GM12878 (cell line): ENCODE measurements around the gene KLC3. TPM values are rescaled to one million over a fixed set of nuclear protein-coding genes. Genes with fewer than 3 reads are reported as not detected.

Experiments used
- ATAC-seq: fragments of 200-7000 bp; cut with Tn5 transposase; 3 replicates; pipeline ENCODE4 v1.9.1; 2020; ENCODE audit warnings: mild to moderate bottlenecking, moderate library complexity
- BruUV-seq: library from RNA; stranded (reverse); fragments of 400-500 nt; replicated peaks from 2 replicates; lab custom pipeline; 2021; lab: Mats Ljungman, UMichigan
- CTCF ChIA-PET: fragments of 300-600 bp; sonication (Branson Sonifier 250); formaldehyde crosslinking; extraction: SDS; loops from one replicate; lab custom pipeline; 2021; ENCODE audit warnings: inconsistent platforms; lab: Yijun Ruan, JAX
- POLR2A ChIA-PET: fragments of 350-600 bp; formaldehyde crosslinking; extraction: SDS; loops from one replicate; lab custom pipeline; 2021; ENCODE audit warnings: inconsistent platforms; lab: Charles Lee
- RAD21 ChIA-PET: fragments of 300-600 bp; sonication (Branson Sonifier 250); formaldehyde crosslinking; loops from one replicate; lab custom pipeline; 2023; ENCODE audit warnings: antibody characterized with exemption; ENCODE audit not compliant: unreplicated experiment; lab: Charles Lee
- SMC1A ChIA-PET: fragments of 300-600 bp; sonication (Branson Sonifier 250); formaldehyde crosslinking; loops from one replicate; lab custom pipeline; 2023; ENCODE audit not compliant: unreplicated experiment, uncharacterized antibody; lab: Charles Lee
- DNase-seq: peaks from one replicate; pipeline ENCODE4 v3.0.0-alpha.2; 2011; ENCODE audit warnings: low read depth, low spot score
- FAIRE-seq: peaks from 3 replicates; lab custom pipeline; 2011; peaks lifted over from hg19 to GRCh38; lab: Jason Lieb, UNC
- H2AFZ ChIP-seq: 2 replicates; pipeline ENCODE4 v1.6.0; 2011; ENCODE audit warnings: low read depth, low read length, control low read depth; ENCODE audit not compliant: control insufficient read depth
- H3K27ac ChIP-seq: 2 replicates; pipeline ENCODE4 v1.5.1; 2011; ENCODE audit warnings: control low read depth; ENCODE audit not compliant: control insufficient read depth, insufficient read depth
- H3K27me3 ChIP-seq, 2 experiments: replicated peaks in 1 of 2; 2 replicates each; pipeline versions ENCODE4 v1.6.0 to v1.6.1; 2011; ENCODE audit warnings: low read length in 1 of 2; ENCODE audit not compliant: control insufficient read depth in 2 of 2, insufficient read depth in 2 of 2
- H3K36me3 ChIP-seq, 2 experiments: 2 replicates each; pipeline ENCODE4 v1.5.1; 2011; ENCODE audit warnings: low read length in 1 of 2; ENCODE audit not compliant: control insufficient read depth in 2 of 2, insufficient read depth in 2 of 2
- H3K4me1 ChIP-seq: 2 replicates; pipeline ENCODE4 v1.6.1; 2011; ENCODE audit warnings: mild to moderate bottlenecking, low read length, moderate library complexity, mixed read lengths; ENCODE audit not compliant: control insufficient read depth, insufficient read depth
- H3K4me2 ChIP-seq: 2 replicates; pipeline ENCODE4 v1.6.0; 2011; ENCODE audit warnings: control low read depth; ENCODE audit not compliant: control insufficient read depth, insufficient read depth
- H3K4me3 ChIP-seq: fragments of 200-600 bp; sonication (generic); 2 replicates; pipeline ENCODE4 v1.5.1; 2016
- H3K79me2 ChIP-seq: 2 replicates; pipeline ENCODE4 v1.6.0; 2011; ENCODE audit warnings: low read length; ENCODE audit not compliant: control insufficient read depth, insufficient read depth
- H3K9ac ChIP-seq: 2 replicates; pipeline ENCODE4 v1.8.0; 2011; ENCODE audit warnings: low read length, control low read depth, mixed read lengths; ENCODE audit not compliant: control insufficient read depth, insufficient read depth
- H3K9me3 ChIP-seq: replicated peaks from 3 replicates; pipeline ENCODE4 v1.5.1; 2011; ENCODE audit warnings: mild to moderate bottlenecking, low read length; ENCODE audit not compliant: control insufficient read depth, insufficient read depth
- H4K20me1 ChIP-seq: 2 replicates; pipeline ENCODE4 v1.6.0; 2011; ENCODE audit not compliant: control insufficient read depth, insufficient read depth
- E2F8 ChIP-seq: fragments of 450-650 bp; IDR thresholded peaks from 2 replicates; pipeline ENCODE4 v1.6.1; 2018; ENCODE audit warnings: mild to moderate bottlenecking, low read depth, moderate library complexity; ENCODE audit not compliant: partially characterized antibody
- FOS ChIP-seq: IDR thresholded peaks from 3 replicates; pipeline ENCODE4 v1.6.1; 2011; ENCODE audit warnings: borderline replicate concordance; ENCODE audit not compliant: insufficient read length; ENCODE audit errors: extremely low read depth
- IKZF1 ChIP-seq: fragments of 450-650 bp; conservative IDR thresholded peaks from 2 replicates; pipeline ENCODE4 v1.6.1; 2017; ENCODE audit warnings: antibody characterized with exemption, mild to moderate bottlenecking
- MEF2B ChIP-seq: fragments of 450-650 bp; IDR thresholded peaks from 2 replicates; pipeline ENCODE4 v1.6.1; 2018; ENCODE audit warnings: mild to moderate bottlenecking, moderate library complexity; ENCODE audit not compliant: partially characterized antibody, poor library complexity, severe bottlenecking
- MTA3 ChIP-seq: IDR thresholded peaks from 2 replicates; pipeline ENCODE4 v1.6.1; 2012; ENCODE audit warnings: low read length, inconsistent platforms, borderline replicate concordance
- PAX8 ChIP-seq: fragments of 450-650 bp; IDR thresholded peaks from 2 replicates; pipeline ENCODE4 v1.6.1; 2017; ENCODE audit warnings: mild to moderate bottlenecking, moderate library complexity
- RELB ChIP-seq: fragments of 450-650 bp; IDR thresholded peaks from 2 replicates; pipeline ENCODE4 v1.6.1; 2017; ENCODE audit warnings: low read depth, mild to moderate bottlenecking, moderate library complexity
- RFX5 ChIP-seq: IDR thresholded peaks from 2 replicates; pipeline ENCODE4 v1.6.1; 2011; ENCODE audit warnings: low read depth, low read length, improper control_type of control experiment
- SMAD5 ChIP-seq: IDR thresholded peaks from 2 replicates; pipeline ENCODE4 v1.6.1; 2016; ENCODE audit warnings: antibody characterized with exemption, low read depth
- TBL1XR1 ChIP-seq: IDR thresholded peaks from 2 replicates; pipeline ENCODE4 v1.6.1; 2012; ENCODE audit warnings: low read depth, low read length, improper control_type of control experiment
- ZBTB4 ChIP-seq: fragments of 450-650 bp; formaldehyde crosslinking; IDR thresholded peaks from 2 replicates; pipeline ENCODE4 v1.4.0; 2022; ENCODE audit warnings: mild to moderate bottlenecking, moderate library complexity
- ZNF687 ChIP-seq: fragments of 450-650 bp; IDR thresholded peaks from 2 replicates; pipeline ENCODE4 v1.6.1; 2017; ENCODE audit warnings: mild to moderate bottlenecking, moderate library complexity
- WGBS: methylation state at CpG from one replicate; pipeline ENCODE4 v1.1.6; 2016; ENCODE audit warnings: low lambda C conversion rate; ENCODE audit not compliant: insufficient replicate concordance, insufficient coverage; ENCODE audit errors: missing lambda C conversion rate; 5-methylcytosine and 5-hydroxymethylcytosine counted together
- in situ Hi-C: fragments of 300-500 bp; cut with MboI; formaldehyde crosslinking; loops from 9 replicates; pipeline ENCODE4 v1.14.3; 2018; ENCODE audit warnings: mixed read lengths
- intact Hi-C: fragments of 100-400 bp; cut with micrococcal nuclease; formaldehyde crosslinking; loops from one replicate; pipeline ENCODE4 v1.14.2; 2022; ENCODE audit not compliant: unreplicated experiment
- polyA plus RNA-seq, 11 experiments: library from polyadenylated mRNA; depleted of rRNA in 4 of 11; unstranded in 6 of 11; stranded (reverse) in 5 of 11; fragments of >200 nt; fragmentation: Nextera tagmentation in 4 of 11; fragmentation: Illumina TruSeq in 1 of 11; extraction: Ambion mirVana in 4 of 11; extraction: Trizol in 1 of 11; gene quantifications; 1 replicate in 1 of 11; 2 replicates in 10 of 11; pipeline versions ENCODE4 v1.2.1 to v1.2.3, GENCODE V29; 2011 to 2016; ENCODE audit warnings: inconsistent platforms in 2 of 11, missing spikeins in 2 of 11, low read depth in 1 of 11
- total RNA-seq, 4 experiments: library from RNA; depleted of rRNA in 3 of 4; stranded (reverse); fragments of >200 nt in 3 of 4; fragmentation: Illumina TruSeq in 1 of 4; extraction: Trizol in 1 of 4; gene quantifications; 2 replicates each; pipeline versions ENCODE4 v1.2.1 to v1.2.3, GENCODE V29; 2013 to 2021

KLC3 gene
- total and polyA plus RNA-seq, 10 of the 15 experiments (the other 5 are each of a cell fraction or from before 2014, with no cell fraction given), result 0.03 to 0.38 (median 0.28) TPM; not detected in 5

GRCh38 chr19:45352062-45352461 is 11.5 kb downstream of the KLC3 start:
- 88% methylated on average over 15 of the region's 15 CpGs for WGBS
- intact Hi-C loops, result no loop called here
- POLR2A ChIA-PET, result interaction anchor here (0.5 kb wide), 1 partner anchor 70 kb away, joined by 3 read pairs; no protein-coding TSS in a partner anchor
- TF ChIP-seq SMAD5 (no peak), PAX8 (no peak), IKZF1 (no peak), E2F8 (no peak), RELB (no peak), MEF2B (no peak), MTA3 (no peak), FOS (no peak), ZBTB4 (CRISPR knock-in tag) (no peak), ZNF687 (no peak), TBL1XR1 (no peak), RFX5 (no peak)

More at GRCh38 chr19:45352062-45352461, 11.5 kb downstream of the KLC3 start:
- H3K27ac ChIP-seq, result no peak overlapping the region
- H2AFZ ChIP-seq, result no peak overlapping the region
- no peak overlapping the region for H3K9ac ChIP-seq
- ChIA-PET RAD21 (no interaction called here), SMC1A (no interaction called here), CTCF (no interaction called here)
- BruUV-seq, result no TSS peak
- H3K79me2 ChIP-seq, result no peaks in the 10 kb centered on the region
- in situ Hi-C loops, result no loop called here
- H3K4me2 ChIP-seq, result no peak overlapping the region
- no peak overlapping the region for H3K4me3 ChIP-seq
- H3K36me3 ChIP-seq, result peaks cover 3 to 5% of the 10 kb centered on the region in 2 experiments
- ATAC-seq (no peak), FAIRE-seq (no peak), DNase-seq (no peak)
- H3K4me1 ChIP-seq, result no peaks in the 10 kb centered on the region
- no peaks in the 10 kb centered on the region for H3K9me3 ChIP-seq
- no peaks in the 10 kb centered on the region for H3K27me3 ChIP-seq
- H4K20me1 ChIP-seq, result no peaks in the 10 kb centered on the region
